ENCODE data around the gene FEM1B.

GRCh38 chr15:68319997-68320396 is 42.5 kb downstream of the FEM1B start:
- TF ChIP-seq CTCF (IDR thresholded peaks at IDR 0.05; ENCODE audit: low read length) (no peak), EZH2phosphoT487 (IDR thresholded peaks at IDR 0.05; ENCODE audit: low read length) (no peak), EZH2 (optimal IDR thresholded peaks at IDR 0.05; ENCODE audit: low read depth, low read length) (no peak)

All from MM.1S (cell line).